K562 (cell line): ENCODE results near the gene ZMYND8. TPM values are rescaled to one million over a fixed set of nuclear protein-coding genes. Genes with fewer than 3 reads are reported as not detected.

Source experiments
- ATAC-seq: fragments of 200-7000 bp; cut with Tn5 transposase; 3 replicates; pipeline ENCODE4 v1.9.1; 2020; ENCODE audit warnings: moderate library complexity
- BruUV-seq: library from RNA; stranded (reverse); fragments of 400-500 nt; replicated peaks from 2 replicates; lab custom pipeline; 2021; lab: Mats Ljungman, UMichigan
- CTCF ChIA-PET: fragments of 300-600 bp; formaldehyde crosslinking; extraction: SDS; loops from one replicate; lab custom pipeline; 2021; ENCODE audit warnings: low intra/inter-chr PET ratio; lab: Yijun Ruan, JAX
- POLR2A ChIA-PET: fragments of 300-600, 350-650 bp; sonication (Branson Sonifier 250); formaldehyde crosslinking; extraction: SDS; loops from one replicate; lab custom pipeline; 2021; ENCODE audit warnings: antibody characterized with exemption, inconsistent platforms; lab: Yijun Ruan, JAX
- DNase-seq, 4 experiments: peaks; one replicate each; pipeline versions ENCODE4 v3.0.0 to v3.0.0-alpha.2; 2011 to 2018; ENCODE audit warnings: low spot score in 3 of 4, mixed read lengths in 3 of 4; ENCODE audit errors: extremely low read depth in 1 of 4
- FAIRE-seq: peaks from 2 replicates; lab custom pipeline; 2011; peaks lifted over from hg19 to GRCh38; lab: Jason Lieb, UNC
- H2AFZ ChIP-seq: 2 replicates; pipeline ENCODE4 v1.6.0; 2011; ENCODE audit warnings: low read depth, low read length, control low read depth, inconsistent platforms
- H3K27ac ChIP-seq: fragments of 200-600 bp; 3 replicates; pipeline ENCODE4 v1.8.0; 2011; ENCODE audit warnings: low read depth, mild to moderate bottlenecking, control low read depth, inconsistent platforms, low read length, moderate library complexity, mixed read lengths; ENCODE audit errors: extremely low read depth
- H3K27me3 ChIP-seq, 2 experiments: fragments of 300-600 bp in 1 of 2; 2 replicates in 1 of 2; 3 replicates in 1 of 2; pipeline versions ENCODE4 v1.6.0 to v1.8.0; 2011; ENCODE audit warnings: inconsistent platforms in 2 of 2, low read length in 2 of 2, mild to moderate bottlenecking in 1 of 2, mixed read lengths in 1 of 2, moderate library complexity in 1 of 2; ENCODE audit not compliant: control insufficient read depth in 2 of 2, insufficient read depth in 2 of 2
- H3K36me3 ChIP-seq: fragments of 300-600 bp; 3 replicates; pipeline ENCODE4 v1.8.0; 2011; ENCODE audit warnings: mild to moderate bottlenecking, low read length, inconsistent platforms; ENCODE audit not compliant: control insufficient read depth, insufficient read depth
- H3K4me1 ChIP-seq, 2 experiments: fragments of 200-600 bp in 1 of 2; replicated peaks in 1 of 2; 2 replicates in 1 of 2; 3 replicates in 1 of 2; pipeline versions ENCODE4 v1.5.1 to v1.8.0; 2011; ENCODE audit warnings: inconsistent platforms in 2 of 2, low read length in 2 of 2, mild to moderate bottlenecking in 1 of 2, mixed read lengths in 1 of 2, moderate library complexity in 1 of 2; ENCODE audit not compliant: control insufficient read depth in 2 of 2, insufficient read depth in 2 of 2
- H3K4me2 ChIP-seq: 2 replicates; pipeline ENCODE4 v1.6.1; 2011; ENCODE audit warnings: low read length, control low read depth, inconsistent platforms, mixed read lengths; ENCODE audit not compliant: insufficient read depth
- H3K4me3 ChIP-seq: fragments of 200-600 bp; sonication (generic), shearing (Covaris generic); 2 replicates; pipeline ENCODE4 v1.5.1; 2016; ENCODE audit warnings: control low read depth, inconsistent platforms
- H3K79me2 ChIP-seq: fragments of 200-600 bp; 3 replicates; pipeline ENCODE4 v1.8.0; 2011; ENCODE audit warnings: low read length, inconsistent platforms; ENCODE audit not compliant: control insufficient read depth, insufficient read depth
- H3K9ac ChIP-seq, 2 experiments: 2 replicates each; pipeline versions ENCODE4 v1.6.0 to v1.6.1; 2011; ENCODE audit warnings: low read depth in 2 of 2, low read length in 2 of 2, control low read depth in 1 of 2, inconsistent platforms in 1 of 2, mild to moderate bottlenecking in 1 of 2, mixed read lengths in 1 of 2; ENCODE audit not compliant: insufficient read depth in 1 of 2
- H3K9me1 ChIP-seq: one replicate; pipeline ENCODE4 v1.6.0; 2011; ENCODE audit warnings: inconsistent platforms, mild to moderate bottlenecking, low read length, moderate library complexity; ENCODE audit not compliant: control insufficient read depth, insufficient read depth
- H3K9me3 ChIP-seq: replicated peaks from 2 replicates; pipeline ENCODE4 v1.5.1; 2011; ENCODE audit warnings: low read depth, low read length, inconsistent platforms; ENCODE audit not compliant: control insufficient read depth, insufficient read depth
- H4K20me1 ChIP-seq: replicated peaks from 2 replicates; pipeline ENCODE4 v1.6.1; 2011; ENCODE audit warnings: low read length, inconsistent platforms, mixed read lengths; ENCODE audit not compliant: control insufficient read depth, insufficient read depth
- BHLHE40 ChIP-seq: IDR thresholded peaks from 2 replicates; pipeline ENCODE4 v1.6.1; 2011; ENCODE audit warnings: low read length, improper control_type of control experiment
- FOXA1 ChIP-seq: fragments of 450-650 bp; IDR thresholded peaks from 2 replicates; pipeline ENCODE4 v1.6.1; 2016; ENCODE audit warnings: mild to moderate bottlenecking, borderline replicate concordance
- L3MBTL2 ChIP-seq: fragments of 450-650 bp; IDR thresholded peaks from 2 replicates; pipeline ENCODE4 v1.6.1; 2016; ENCODE audit warnings: mild to moderate bottlenecking, moderate library complexity
- MGA ChIP-seq: fragments of 450-650 bp; IDR thresholded peaks from 2 replicates; pipeline ENCODE4 v1.6.1; 2016; ENCODE audit warnings: mild to moderate bottlenecking, moderate library complexity
- WGBS: fragments of 100-300 bp; shearing (Covaris generic); methylation state at CpG from one replicate; pipeline ENCODE4 v1.1.6; 2016; ENCODE audit warnings: low coverage, mixed read lengths; ENCODE audit not compliant: insufficient coverage; ENCODE audit errors: missing lambda C conversion rate; 5-methylcytosine and 5-hydroxymethylcytosine counted together
- in situ Hi-C: fragments of 300-500 bp; cut with MboI; formaldehyde crosslinking; loops from 4 replicates; pipeline ENCODE4 v1.15.0; 2018; ENCODE audit warnings: inconsistent platforms, mixed read lengths
- intact Hi-C: fragments of 100-400 bp; cut with micrococcal nuclease; formaldehyde crosslinking; loops from 2 replicates; pipeline ENCODE4 v1.14.2; 2022
- polyA plus RNA-seq, 8 experiments: library from polyadenylated mRNA; depleted of rRNA in 4 of 8; stranded (reverse) in 5 of 8; unstranded in 3 of 8; fragments of >200 nt; fragmentation: Nextera tagmentation in 2 of 8; fragmentation: Illumina TruSeq in 1 of 8; extraction: Ambion mirVana in 2 of 8; extraction: Trizol in 1 of 8; gene quantifications; 2 replicates each; pipeline versions ENCODE4 v1.2.1 to v1.2.3, GENCODE V29; 2011 to 2014; ENCODE audit warnings: inconsistent platforms in 1 of 8, missing spikeins in 1 of 8
- total RNA-seq, 7 experiments: library from RNA; depleted of rRNA in 6 of 7; stranded (reverse); fragments of >200 nt in 6 of 7; fragmentation: Illumina TruSeq in 2 of 7; extraction: Trizol in 2 of 7; gene quantifications; 2 replicates each; pipeline versions ENCODE4 v1.2.1 to v1.2.3, GENCODE V29; 2011 to 2021; ENCODE audit warnings: low replicate concordance in 1 of 7
- TF ChIP-seq, protein P1 (sequence below): fragments of 450-650 bp; IDR thresholded peaks from 2 replicates; pipeline ENCODE4 v1.6.1; 2018; ENCODE audit not compliant: partially characterized antibody

The ZMYND8 gene
- total and polyA plus RNA-seq, 9 of the 15 experiments (the other 6 are each of a cell fraction or from before 2014, with no cell fraction given), result 31.8 to 148 (median 71.9) TPM

DNA sequence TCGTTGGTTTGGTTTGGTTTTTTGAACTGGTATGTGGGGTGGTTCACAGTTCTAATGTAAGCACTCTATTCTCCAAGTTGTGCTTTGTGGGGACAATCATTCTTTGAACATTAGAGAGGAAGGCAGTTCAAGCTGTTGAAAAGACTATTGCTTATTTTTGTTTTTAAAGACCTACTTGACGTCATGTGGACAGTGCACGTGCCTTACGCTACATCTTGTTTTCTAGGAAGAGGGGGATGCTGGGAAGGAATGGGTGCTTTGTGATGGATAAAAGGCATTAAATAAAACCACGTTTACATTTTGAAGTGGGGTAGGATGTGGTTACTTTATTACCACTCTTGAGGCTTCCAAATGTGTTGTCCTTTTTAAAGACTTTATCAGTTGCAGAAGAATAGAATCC lies 168.0 kb downstream of the ZMYND8 start:
- Histone ChIP-seq H2AFZ (peak overlapping the region; percentile 67; the same call in 1 of the 2 replicates), H3K27me3 (peaks cover 17 to 25% of the 10 kb centered on the region in 2 experiments), H3K27ac (no peak overlapping the region), H4K20me1 (no peaks in the 10 kb centered on the region), H3K9me1 (no peaks in the 10 kb centered on the region), H3K36me3 (no peaks in the 10 kb centered on the region)
- POLR2A ChIA-PET, result no interaction called here
- peak; percentile 43; the same call in 1 of the 2 replicates for TF ChIP-seq BHLHE40
- peak; percentile 51; the same call in 1 of the 2 replicates for TF ChIP-seq MGA
- no peak for TF ChIP-seq FOXA1
- peak; percentile 62; the same call in 1 of the 2 replicates for TF ChIP-seq L3MBTL2
- TF ChIP-seq, protein P1, sequence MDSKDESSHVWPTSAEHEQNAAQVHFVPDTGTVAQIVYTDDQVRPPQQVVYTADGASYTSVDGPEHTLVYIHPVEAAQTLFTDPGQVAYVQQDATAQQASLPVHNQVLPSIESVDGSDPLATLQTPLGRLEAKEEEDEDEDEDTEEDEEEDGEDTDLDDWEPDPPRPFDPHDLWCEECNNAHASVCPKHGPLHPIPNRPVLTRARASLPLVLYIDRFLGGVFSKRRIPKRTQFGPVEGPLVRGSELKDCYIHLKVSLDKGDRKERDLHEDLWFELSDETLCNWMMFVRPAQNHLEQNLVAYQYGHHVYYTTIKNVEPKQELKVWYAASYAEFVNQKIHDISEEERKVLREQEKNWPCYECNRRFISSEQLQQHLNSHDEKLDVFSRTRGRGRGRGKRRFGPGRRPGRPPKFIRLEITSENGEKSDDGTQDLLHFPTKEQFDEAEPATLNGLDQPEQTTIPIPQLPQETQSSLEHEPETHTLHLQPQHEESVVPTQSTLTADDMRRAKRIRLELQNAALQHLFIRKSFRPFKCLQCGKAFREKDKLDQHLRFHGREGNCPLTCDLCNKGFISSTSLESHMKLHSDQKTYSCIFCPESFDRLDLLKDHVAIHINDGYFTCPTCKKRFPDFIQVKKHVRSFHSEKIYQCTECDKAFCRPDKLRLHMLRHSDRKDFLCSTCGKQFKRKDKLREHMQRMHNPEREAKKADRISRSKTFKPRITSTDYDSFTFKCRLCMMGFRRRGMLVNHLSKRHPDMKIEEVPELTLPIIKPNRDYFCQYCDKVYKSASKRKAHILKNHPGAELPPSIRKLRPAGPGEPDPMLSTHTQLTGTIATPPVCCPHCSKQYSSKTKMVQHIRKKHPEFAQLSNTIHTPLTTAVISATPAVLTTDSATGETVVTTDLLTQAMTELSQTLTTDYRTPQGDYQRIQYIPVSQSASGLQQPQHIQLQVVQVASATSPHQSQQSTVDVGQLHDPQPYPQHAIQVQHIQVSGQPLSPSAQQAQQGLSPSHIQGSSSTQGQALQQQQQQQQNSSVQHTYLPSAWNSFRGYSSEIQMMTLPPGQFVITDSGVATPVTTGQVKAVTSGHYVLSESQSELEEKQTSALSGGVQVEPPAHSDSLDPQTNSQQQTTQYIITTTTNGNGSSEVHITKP, result no peak
- TF ChIP-seq, all 486 proteins: peak for 3
- in situ Hi-C loops, result no loop called here
- no peak for DNase-seq
- no peak for FAIRE-seq
- Histone ChIP-seq H3K79me2 (no peaks in the 10 kb centered on the region), H3K9ac (no peak overlapping the region), H3K4me2 (no peak overlapping the region; the same call in 1 of the 2 replicates), H3K4me3 (no peak overlapping the region), H3K4me1 (peaks cover 0 to 6% of the 10 kb centered on the region in 2 experiments; a peak in 2 of 5 replicates), H3K9me3 (no peaks in the 10 kb centered on the region)
- intact Hi-C loops, result no loop called here
- no TSS peak for BruUV-seq
- 7% methylated on average over 5 of the region's 5 CpGs for WGBS
- CTCF ChIA-PET, result no interaction called here
- ATAC-seq, result no peak
